Coronary artery (tissue), 2 donors: ENCODE measurements around the gene NHERF2.

ENCODE experiments used
- DNase-seq: peaks from one replicate; pipeline ENCODE4 v3.0.0-alpha.2; 2017; ENCODE audit warnings: low spot score
- H3K27ac ChIP-seq, 2 donors: fragments of 200-600 bp; sonication (generic); one replicate each; pipeline ENCODE4 v1.5.1; 2016 to 2019
- H3K4me3 ChIP-seq: fragments of 200-600 bp; sonication (generic); 2 replicates; pipeline ENCODE4 v1.5.1; 2016; ENCODE audit warnings: mild to moderate bottlenecking, moderate library complexity
- TF ChIP-seq, protein P1 (sequence below): fragments of 200-600 bp; sonication (generic); IDR thresholded peaks from one replicate; pipeline ENCODE4 v1.5.1; 2019; ENCODE audit warnings: antibody characterized with exemption

Gene NHERF2

DNA sequence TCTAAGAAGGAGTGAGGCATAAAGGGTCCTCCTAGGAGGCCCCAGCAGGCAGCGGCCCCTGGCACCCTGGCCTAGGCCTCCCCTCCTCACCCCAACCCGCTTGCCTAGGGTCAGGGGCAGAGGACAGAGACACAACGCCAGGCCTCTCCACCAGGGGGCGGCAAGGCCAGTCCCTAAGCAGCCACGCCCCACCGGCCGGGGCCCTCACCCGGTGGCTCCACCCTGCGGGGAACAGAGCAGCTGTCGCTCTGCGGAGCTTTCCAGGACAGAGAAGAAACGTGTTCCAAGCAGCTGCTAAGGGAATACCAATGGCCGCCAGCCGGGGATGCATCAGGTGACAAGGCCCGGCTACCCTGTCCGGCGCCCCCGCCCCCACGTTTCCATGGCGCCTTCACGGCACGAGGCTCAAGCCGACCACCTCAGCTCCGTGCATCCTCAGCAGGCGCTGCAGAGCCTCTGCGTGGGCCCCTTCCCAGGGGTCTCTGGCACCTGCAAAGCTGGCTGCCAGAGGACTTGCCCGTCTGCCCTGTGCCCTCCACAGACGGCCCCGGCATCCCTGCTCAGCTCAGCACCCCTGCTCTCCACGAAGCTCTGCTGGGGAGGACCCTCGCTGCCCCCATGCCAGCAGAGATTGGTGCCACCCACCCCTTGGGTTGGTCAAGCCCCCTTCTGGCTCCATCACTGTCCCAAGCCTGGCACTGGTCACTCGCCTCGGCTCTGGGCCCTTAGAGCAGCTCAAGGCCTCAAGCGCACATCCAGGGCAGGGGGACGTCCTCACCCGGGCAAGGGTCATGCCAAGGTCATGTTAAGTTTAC, 22.7 kb upstream of the NHERF2 start:
- Histone ChIP-seq H3K27ac (no peak overlapping the region), H3K4me3 (peak overlapping the region; percentile 55)
- no peak for DNase-seq
- TF ChIP-seq, protein P1, sequence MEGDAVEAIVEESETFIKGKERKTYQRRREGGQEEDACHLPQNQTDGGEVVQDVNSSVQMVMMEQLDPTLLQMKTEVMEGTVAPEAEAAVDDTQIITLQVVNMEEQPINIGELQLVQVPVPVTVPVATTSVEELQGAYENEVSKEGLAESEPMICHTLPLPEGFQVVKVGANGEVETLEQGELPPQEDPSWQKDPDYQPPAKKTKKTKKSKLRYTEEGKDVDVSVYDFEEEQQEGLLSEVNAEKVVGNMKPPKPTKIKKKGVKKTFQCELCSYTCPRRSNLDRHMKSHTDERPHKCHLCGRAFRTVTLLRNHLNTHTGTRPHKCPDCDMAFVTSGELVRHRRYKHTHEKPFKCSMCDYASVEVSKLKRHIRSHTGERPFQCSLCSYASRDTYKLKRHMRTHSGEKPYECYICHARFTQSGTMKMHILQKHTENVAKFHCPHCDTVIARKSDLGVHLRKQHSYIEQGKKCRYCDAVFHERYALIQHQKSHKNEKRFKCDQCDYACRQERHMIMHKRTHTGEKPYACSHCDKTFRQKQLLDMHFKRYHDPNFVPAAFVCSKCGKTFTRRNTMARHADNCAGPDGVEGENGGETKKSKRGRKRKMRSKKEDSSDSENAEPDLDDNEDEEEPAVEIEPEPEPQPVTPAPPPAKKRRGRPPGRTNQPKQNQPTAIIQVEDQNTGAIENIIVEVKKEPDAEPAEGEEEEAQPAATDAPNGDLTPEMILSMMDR: peak; percentile 77

DNA sequence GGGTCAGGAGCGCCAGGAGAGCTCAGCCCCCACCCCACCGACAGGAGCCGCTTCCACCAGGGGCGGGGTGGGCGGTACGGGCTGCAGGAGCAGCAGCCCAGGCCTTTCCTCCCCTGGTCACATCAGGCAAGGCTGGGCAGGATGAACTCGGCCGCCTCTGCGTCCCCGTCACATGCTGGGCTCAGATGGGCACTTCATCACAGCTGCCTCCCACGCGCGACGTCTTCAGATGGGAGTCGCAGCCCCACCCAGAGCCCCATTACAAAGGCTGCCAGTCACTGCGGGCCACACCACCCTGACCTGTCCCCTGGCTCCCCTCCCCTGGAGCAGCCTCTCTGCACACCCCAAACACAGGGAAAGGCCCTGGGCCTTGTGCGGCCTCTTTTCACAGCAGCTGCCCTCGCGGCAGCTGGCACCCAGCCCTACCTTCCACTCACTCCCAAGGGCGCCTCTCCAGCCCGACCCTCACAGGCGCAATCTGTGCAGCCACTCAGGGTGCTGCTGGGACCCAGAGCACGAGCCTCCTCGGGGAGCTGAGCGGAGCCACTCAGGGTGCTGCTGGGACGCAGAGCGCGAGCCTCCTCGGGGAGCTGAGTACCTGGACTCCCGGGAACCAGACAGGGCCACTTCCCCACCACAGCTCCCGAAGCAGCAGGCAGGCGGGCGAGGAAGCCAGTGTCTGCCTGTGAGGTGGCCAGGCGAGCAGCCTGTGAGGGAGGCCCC, 21.7 kb upstream of the NHERF2 start:
- no peak for DNase-seq
- H3K27ac ChIP-seq: no peak overlapping the region
- TF ChIP-seq, protein P1: no peak
- no peak overlapping the region for H3K4me3 ChIP-seq

DNA sequence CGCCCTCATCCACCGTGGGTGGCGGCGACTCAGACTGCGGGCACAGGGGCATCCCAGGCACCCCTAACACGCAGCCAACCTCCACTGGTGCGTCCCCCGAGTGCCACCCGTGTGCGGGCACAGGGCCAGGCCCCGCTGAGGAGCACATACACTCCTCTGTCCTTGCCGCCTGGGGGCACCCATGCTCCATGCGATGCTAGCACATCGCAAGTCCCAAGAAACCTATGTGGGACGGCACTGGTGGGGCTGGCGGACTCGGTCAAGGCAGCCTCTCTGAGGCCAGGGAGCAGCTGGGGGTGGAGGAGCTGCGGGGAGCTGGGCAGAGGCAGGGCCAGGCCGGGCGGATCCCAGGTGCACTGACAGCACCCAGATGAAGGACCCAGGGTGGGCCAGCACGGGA, 21.1 kb upstream of the NHERF2 start:
- Histone ChIP-seq H3K27ac (no peak overlapping the region), H3K4me3 (no peak overlapping the region)
- no peak for DNase-seq
- TF ChIP-seq, protein P1: no peak

DNA sequence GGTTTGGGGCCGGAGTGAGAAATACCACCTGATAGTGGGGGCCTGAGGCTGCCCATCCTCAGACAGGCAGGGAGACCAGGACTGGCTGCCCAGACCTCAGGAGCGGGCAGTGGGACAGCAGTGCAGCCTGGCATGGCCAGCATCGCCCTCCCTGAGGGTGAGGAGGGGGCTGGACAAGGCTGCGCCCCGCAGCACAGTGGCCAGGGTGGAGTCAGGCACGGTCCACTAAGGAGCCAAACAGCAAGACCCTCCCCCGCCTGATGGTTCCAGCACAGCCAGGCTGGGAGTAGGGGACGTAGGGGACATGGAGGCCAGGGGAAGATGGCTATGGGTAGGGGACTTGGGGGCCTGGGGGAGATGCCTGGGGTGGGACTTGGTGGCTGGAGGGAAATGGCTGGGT, 20.4 kb upstream of the NHERF2 start:
- no peak overlapping the region for H3K4me3 ChIP-seq
- H3K27ac ChIP-seq: no peak overlapping the region
- DNase-seq: no peak
- TF ChIP-seq, protein P1: no peak

DNA sequence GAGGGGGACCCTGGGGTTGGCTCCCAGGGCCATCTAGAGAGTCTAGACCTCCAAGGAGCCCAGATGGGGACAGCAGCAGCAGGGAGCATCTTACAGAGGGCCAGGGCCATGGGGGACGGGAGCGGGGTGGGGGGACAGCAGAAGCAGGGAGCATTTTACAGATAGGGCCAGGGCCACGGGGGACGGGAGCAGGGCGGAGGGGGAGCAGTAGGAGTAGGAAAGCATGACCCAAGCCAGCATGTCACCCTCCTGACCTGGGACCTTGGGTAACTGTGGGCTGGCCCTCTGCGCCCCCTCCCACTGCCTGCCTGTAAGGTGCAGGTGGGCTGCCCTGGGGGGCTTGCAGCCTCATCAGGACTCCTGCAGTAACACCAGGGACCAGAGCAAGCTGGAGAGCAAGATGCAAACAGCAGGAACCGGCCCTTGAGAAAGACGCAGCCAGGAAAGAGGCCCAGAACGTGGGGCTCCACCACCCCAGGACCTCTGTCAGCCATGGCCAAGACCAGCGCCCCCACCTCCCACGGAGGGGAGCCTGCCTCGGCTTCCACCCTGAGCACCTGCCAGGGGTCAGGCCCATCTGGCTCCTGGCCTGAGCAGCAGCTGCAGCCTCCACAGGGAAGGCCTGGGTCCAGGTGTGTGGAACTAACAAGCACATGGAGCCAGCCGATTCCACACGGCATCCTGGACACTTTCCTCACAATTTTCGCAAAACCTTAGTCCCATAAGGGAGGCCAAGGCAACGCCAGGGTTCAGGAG, 19.4 kb upstream of the NHERF2 start:
- DNase-seq: no peak
- TF ChIP-seq, protein P1: no peak
- peak overlapping the region; percentile 19 for H3K4me3 ChIP-seq
- no peak overlapping the region for H3K27ac ChIP-seq

DNA sequence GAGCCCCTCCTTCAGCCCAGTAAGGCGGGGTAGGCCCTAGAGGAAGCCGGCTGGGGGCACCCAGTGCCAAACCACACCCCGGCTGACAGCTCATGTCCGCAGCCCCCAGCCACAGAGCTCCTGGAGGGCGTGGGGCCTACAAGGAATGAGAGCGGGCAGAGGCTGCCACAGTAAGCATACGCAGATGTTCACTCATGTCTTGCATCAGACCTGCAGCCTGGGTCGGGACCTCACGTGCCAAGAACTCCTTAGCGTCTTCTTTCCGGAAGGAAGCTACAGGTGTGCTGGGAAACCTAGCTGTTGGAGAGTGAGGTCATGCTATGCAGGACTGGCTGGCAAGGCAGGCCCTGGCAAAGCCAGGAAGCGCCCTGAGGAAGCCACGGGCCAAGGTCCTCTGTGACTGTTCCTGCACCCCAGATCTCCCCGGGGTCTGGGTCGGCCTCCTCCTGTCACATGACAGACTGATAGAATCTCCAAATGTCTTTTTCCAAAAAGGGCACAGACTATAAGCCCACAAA, 18.6 kb upstream of the NHERF2 start:
- no peak overlapping the region for H3K27ac ChIP-seq

More for the DNA sequence above, 18.6 kb upstream of the NHERF2 start:
- TF ChIP-seq, protein P1: no peak
- DNase-seq: no peak
- peak overlapping the region; percentile 85 for H3K4me3 ChIP-seq
